ENCODE results near the gene GPR141. TPM values are rescaled to one million over a fixed set of nuclear protein-coding genes. Genes with fewer than 3 reads are reported as not detected.

Gene GPR141
- polyA plus RNA-seq, 3 donors, result 25.4 to 26.6 (median 25.5) TPM

GRCh38 chr7:37781156-37781555 is 97.6 kb downstream of the GPR141 start:
- no peak overlapping the region for H3K4me2 ChIP-seq (replicated peaks; ENCODE audit: extremely low read depth, low read length, poor library complexity, severe bottlenecking)
- Mint-ChIP-seq H3K27me3 (ENCODE audit: low read depth in 3 of 3) (peaks cover 0 to 2% (median 0%) of the 10 kb centered on the region in 3 donors), H3K4me3 (peak overlapping the region in 1 of 2 donors; percentile 36), H3K27ac (peak overlapping the region in 3 of 7 donors; percentile 7 to 23 (median 17)), H3K9me3 (peaks cover 19 to 29% (median 21%) of the 10 kb centered on the region in 7 donors), H3K36me3 (peaks cover 16 to 35% of the 10 kb centered on the region in 2 donors), H3K4me1 (peaks cover 14% of the 10 kb centered on the region)
- no CpG with 5 or more reads among the region's 2 CpGs for WGBS (ENCODE audit: insufficient coverage)
- peaks cover 16 to 20% of the 10 kb centered on the region in 2 donors for H3K4me1 ChIP-seq (ENCODE audit: control insufficient read depth in 1 of 2, insufficient read depth in 2 of 2, low read length in 2 of 2)
- no peak for TF ChIP-seq CTCF (IDR thresholded peaks at IDR 0.05)
- intact Hi-C loops (cut with micrococcal nuclease), result no loop called here
- H3K9me3 ChIP-seq (replicated peaks in 1 of 2; ENCODE audit: control insufficient read depth in 1 of 2, insufficient read depth in 1 of 2, low read length in 2 of 2), result peaks cover 6 to 23% of the 10 kb centered on the region in 2 donors
- H4K20me1 ChIP-seq (ENCODE audit: insufficient read depth, low read length), result no peaks in the 10 kb centered on the region
- H3K4me3 ChIP-seq (replicated peaks in 1 of 3; ENCODE audit: low read depth in 2 of 3, low read length in 3 of 3), result no peak overlapping the region
- peaks cover 14% of the 10 kb centered on the region for H3K79me2 ChIP-seq (ENCODE audit: insufficient read depth, low read length)
- H3K27ac ChIP-seq (ENCODE audit: low read depth in 1 of 2, low read length in 2 of 2), result peak overlapping the region in 1 of 2 donors; percentile 26
- no peaks in the 10 kb centered on the region for H3K27me3 ChIP-seq (ENCODE audit: control insufficient read depth in 2 of 2, insufficient read depth in 2 of 2, low read length in 2 of 2)
- DNase-seq, result peak in 1 of 3 donors; percentile 35
- no peak overlapping the region for H3K9ac ChIP-seq (ENCODE audit: insufficient read depth, low read length, poor library complexity, severe bottlenecking)
- H3K36me3 ChIP-seq (replicated peaks in 1 of 2; ENCODE audit: control insufficient read depth in 1 of 2, insufficient read depth in 2 of 2, low read length in 2 of 2), result peaks cover 0 to 9% of the 10 kb centered on the region in 2 donors
- no peak overlapping the region for H2AFZ ChIP-seq (ENCODE audit: insufficient read depth, low read depth, low read length, poor library complexity, severe bottlenecking)

GRCh38 chr7:37782166-37782565 is 98.6 kb downstream of the GPR141 start:
- DNase-seq, result no peak
- Histone ChIP-seq H3K9me3 (replicated peaks in 1 of 2; ENCODE audit: control insufficient read depth in 1 of 2, insufficient read depth in 1 of 2, low read length in 2 of 2) (peaks cover 0 to 13% of the 10 kb centered on the region in 2 donors), H3K4me1 (ENCODE audit: control insufficient read depth in 1 of 2, insufficient read depth in 2 of 2, low read length in 2 of 2) (peaks cover 25 to 30% of the 10 kb centered on the region in 2 donors), H3K79me2 (ENCODE audit: insufficient read depth, low read length) (peaks cover 14% of the 10 kb centered on the region), H3K9ac (ENCODE audit: insufficient read depth, low read length, poor library complexity, severe bottlenecking) (no peak overlapping the region), H4K20me1 (ENCODE audit: insufficient read depth, low read length) (no peaks in the 10 kb centered on the region), H3K36me3 (replicated peaks in 1 of 2; ENCODE audit: control insufficient read depth in 1 of 2, insufficient read depth in 2 of 2, low read length in 2 of 2) (peaks cover 0 to 7% of the 10 kb centered on the region in 2 donors), H2AFZ (ENCODE audit: insufficient read depth, low read depth, low read length, poor library complexity, severe bottlenecking) (no peak overlapping the region), H3K27me3 (ENCODE audit: control insufficient read depth in 2 of 2, insufficient read depth in 2 of 2, low read length in 2 of 2) (no peaks in the 10 kb centered on the region), H3K4me3 (replicated peaks in 1 of 3; ENCODE audit: low read depth in 2 of 3, low read length in 3 of 3) (no peak overlapping the region), H3K4me2 (replicated peaks; ENCODE audit: extremely low read depth, low read length, poor library complexity, severe bottlenecking) (no peak overlapping the region), H3K27ac (ENCODE audit: low read depth in 1 of 2, low read length in 2 of 2) (no peak overlapping the region)
- Mint-ChIP-seq H3K27ac (peak overlapping the region in 2 of 7 donors; percentile 15 to 31), H3K27me3 (ENCODE audit: low read depth in 3 of 3) (peaks cover 0 to 2% (median 0%) of the 10 kb centered on the region in 3 donors), H3K4me1 (peaks cover 20% of the 10 kb centered on the region), H3K9me3 (peaks cover 11 to 19% (median 12%) of the 10 kb centered on the region in 7 donors), H3K36me3 (peaks cover 12 to 26% of the 10 kb centered on the region in 2 donors), H3K4me3 (no peak overlapping the region)
- intact Hi-C loops (cut with micrococcal nuclease), result no loop called here
- no peak for TF ChIP-seq CTCF (IDR thresholded peaks at IDR 0.05)
